Astrocyte (in vitro differentiated cells and primary cell): ENCODE data around the gene RANBP6. TPM values are rescaled to one million over a fixed set of nuclear protein-coding genes. Genes with fewer than 3 reads are reported as not detected.

Experiments
- DNase-seq: peaks from one replicate; pipeline ENCODE4 v3.0.0-alpha.2; 2010; ENCODE audit warnings: low read depth
- FAIRE-seq: peaks from 2 replicates; lab custom pipeline; 2011; peaks lifted over from hg19 to GRCh38; lab: Jason Lieb, UNC
- H2AFZ ChIP-seq: 2 replicates; pipeline ENCODE4 v1.6.0; 2012; ENCODE audit warnings: low read depth, low read length, inconsistent platforms
- H3K27ac ChIP-seq: 2 replicates; pipeline ENCODE4 v1.5.1; 2011; ENCODE audit warnings: low read depth, low read length, inconsistent platforms
- H3K27me3 ChIP-seq: 2 replicates; pipeline ENCODE4 v1.6.0; 2011; ENCODE audit warnings: low read length, inconsistent platforms; ENCODE audit not compliant: insufficient read depth
- H3K36me3 ChIP-seq: 2 replicates; pipeline ENCODE4 v1.5.1; 2011; ENCODE audit warnings: low read length, inconsistent platforms; ENCODE audit not compliant: insufficient read depth
- H3K4me1 ChIP-seq: 2 replicates; pipeline ENCODE4 v1.5.1; 2011; ENCODE audit warnings: low read length, inconsistent platforms; ENCODE audit not compliant: insufficient read depth
- H3K4me2 ChIP-seq: 2 replicates; pipeline ENCODE4 v1.6.0; 2012; ENCODE audit warnings: low read length, inconsistent platforms
- H3K4me3 ChIP-seq: 2 replicates; pipeline ENCODE4 v1.5.1; 2011; ENCODE audit warnings: low read depth, mild to moderate bottlenecking, low read length, inconsistent platforms; ENCODE audit not compliant: insufficient read depth
- H3K79me2 ChIP-seq: 2 replicates; pipeline ENCODE4 v1.6.0; 2012; ENCODE audit warnings: mild to moderate bottlenecking, low read length, inconsistent platforms; ENCODE audit not compliant: insufficient read depth
- H3K9ac ChIP-seq: 2 replicates; pipeline ENCODE4 v1.6.0; 2012; ENCODE audit warnings: mild to moderate bottlenecking, low read length, inconsistent platforms
- H3K9me3 ChIP-seq: 2 replicates; pipeline ENCODE4 v1.5.1; 2012; ENCODE audit warnings: low read depth, mild to moderate bottlenecking, low read length, inconsistent platforms; ENCODE audit not compliant: insufficient read depth
- H4K20me1 ChIP-seq: 2 replicates; pipeline ENCODE4 v1.6.0; 2012; ENCODE audit warnings: low read length, inconsistent platforms; ENCODE audit not compliant: insufficient read depth
- H3K27ac Mint-ChIP-seq: one replicate; pipeline ENCODE4 v1.8.0; 2021; ENCODE audit warnings: mild to moderate bottlenecking, mixed read lengths; ENCODE audit not compliant: unreplicated experiment
- H3K27me3 Mint-ChIP-seq: one replicate; pipeline ENCODE4 v1.8.0; 2021; ENCODE audit warnings: low read depth, mixed read lengths; ENCODE audit not compliant: unreplicated experiment
- H3K36me3 Mint-ChIP-seq: one replicate; pipeline ENCODE4 v1.8.0; 2021; ENCODE audit warnings: low read depth, mixed read lengths; ENCODE audit not compliant: unreplicated experiment
- H3K4me1 Mint-ChIP-seq: one replicate; pipeline ENCODE4 v1.8.0; 2021; ENCODE audit warnings: low read depth, mixed read lengths; ENCODE audit not compliant: unreplicated experiment
- H3K4me3 Mint-ChIP-seq: one replicate; pipeline ENCODE4 v1.8.0; 2021; ENCODE audit warnings: mild to moderate bottlenecking, moderate library complexity, mixed read lengths; ENCODE audit not compliant: unreplicated experiment
- H3K9me3 Mint-ChIP-seq: one replicate; pipeline ENCODE4 v1.8.0; 2021; ENCODE audit warnings: mild to moderate bottlenecking, mixed read lengths; ENCODE audit not compliant: unreplicated experiment
- EZH2 ChIP-seq: IDR thresholded peaks from 2 replicates; pipeline ENCODE4 v1.6.1; 2012; ENCODE audit warnings: mild to moderate bottlenecking, low read length, inconsistent platforms; ENCODE audit not compliant: insufficient read depth
- total RNA-seq: library from RNA; stranded (reverse); gene quantifications from 2 replicates; pipeline ENCODE4 v1.2.1, GENCODE V29; 2021
- TF ChIP-seq, protein P1 (sequence below): IDR thresholded peaks from 2 replicates; pipeline ENCODE4 v1.5.1; 2011; ENCODE audit warnings: low read depth, mild to moderate bottlenecking, inconsistent platforms, low read length, moderate library complexity; ENCODE audit not compliant: insufficient read depth

Gene RANBP6
- total RNA-seq, 1 donor from 2014 or later: 29.5 TPM

DNA sequence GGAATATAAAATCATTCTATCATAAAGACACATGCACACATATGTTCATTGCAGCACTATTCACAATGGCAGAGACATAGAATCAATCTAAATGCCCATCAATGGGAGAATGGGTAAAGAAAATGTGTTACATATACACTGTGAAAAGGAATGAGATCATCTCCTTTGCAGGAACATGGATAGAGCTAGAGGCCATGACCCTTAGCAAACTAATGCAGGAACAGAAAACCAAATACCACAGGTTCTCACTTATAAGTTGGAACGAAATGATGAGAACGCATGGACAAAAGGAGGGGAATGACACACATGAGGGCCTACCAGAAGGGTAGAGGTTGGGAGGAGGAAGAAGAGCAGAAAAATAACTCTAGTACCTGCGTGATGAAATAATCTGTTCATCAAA lies 21.0 kb upstream of the RANBP6 start:
- Histone ChIP-seq H3K4me3 (no peak overlapping the region), H3K36me3 (no peaks in the 10 kb centered on the region), H3K9me3 (no peaks in the 10 kb centered on the region), H2AFZ (no peak overlapping the region), H3K9ac (no peak overlapping the region), H3K79me2 (no peaks in the 10 kb centered on the region), H3K27me3 (no peaks in the 10 kb centered on the region), H3K27ac (no peak overlapping the region), H4K20me1 (no peaks in the 10 kb centered on the region), H3K4me2 (no peak overlapping the region), H3K4me1 (no peaks in the 10 kb centered on the region)
- Mint-ChIP-seq H3K4me1 (peaks cover 17% of the 10 kb centered on the region), H3K27ac (no peak overlapping the region), H3K36me3 (no peaks in the 10 kb centered on the region), H3K4me3 (no peak overlapping the region), H3K9me3 (no peaks in the 10 kb centered on the region), H3K27me3 (peaks cover 6% of the 10 kb centered on the region)
- FAIRE-seq: no peak
- DNase-seq: no peak
- TF ChIP-seq, protein P1, sequence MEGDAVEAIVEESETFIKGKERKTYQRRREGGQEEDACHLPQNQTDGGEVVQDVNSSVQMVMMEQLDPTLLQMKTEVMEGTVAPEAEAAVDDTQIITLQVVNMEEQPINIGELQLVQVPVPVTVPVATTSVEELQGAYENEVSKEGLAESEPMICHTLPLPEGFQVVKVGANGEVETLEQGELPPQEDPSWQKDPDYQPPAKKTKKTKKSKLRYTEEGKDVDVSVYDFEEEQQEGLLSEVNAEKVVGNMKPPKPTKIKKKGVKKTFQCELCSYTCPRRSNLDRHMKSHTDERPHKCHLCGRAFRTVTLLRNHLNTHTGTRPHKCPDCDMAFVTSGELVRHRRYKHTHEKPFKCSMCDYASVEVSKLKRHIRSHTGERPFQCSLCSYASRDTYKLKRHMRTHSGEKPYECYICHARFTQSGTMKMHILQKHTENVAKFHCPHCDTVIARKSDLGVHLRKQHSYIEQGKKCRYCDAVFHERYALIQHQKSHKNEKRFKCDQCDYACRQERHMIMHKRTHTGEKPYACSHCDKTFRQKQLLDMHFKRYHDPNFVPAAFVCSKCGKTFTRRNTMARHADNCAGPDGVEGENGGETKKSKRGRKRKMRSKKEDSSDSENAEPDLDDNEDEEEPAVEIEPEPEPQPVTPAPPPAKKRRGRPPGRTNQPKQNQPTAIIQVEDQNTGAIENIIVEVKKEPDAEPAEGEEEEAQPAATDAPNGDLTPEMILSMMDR: no peak
- TF ChIP-seq EZH2: no peak

DNA sequence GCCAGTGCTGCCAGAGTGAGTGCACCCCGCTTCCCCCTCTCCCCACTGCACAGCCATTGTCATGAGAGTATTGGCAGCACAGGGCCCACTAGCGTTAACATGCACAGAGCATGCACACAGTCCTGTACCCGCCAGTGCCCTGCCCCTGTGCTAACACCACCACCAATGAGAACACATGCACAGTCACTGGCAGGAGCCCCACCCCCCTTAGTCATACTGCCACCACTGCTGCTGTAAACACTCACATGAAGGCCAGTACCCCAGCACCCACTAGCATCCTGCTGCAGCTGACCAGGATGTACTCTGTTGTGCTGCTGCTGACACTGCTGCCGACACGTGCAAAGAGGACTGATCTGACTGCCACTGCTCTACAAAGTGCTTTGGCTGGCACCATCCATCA lies 19.5 kb upstream of the RANBP6 start:
- H2AFZ ChIP-seq: no peak overlapping the region
- H3K4me1 ChIP-seq: no peaks in the 10 kb centered on the region
- H3K79me2 ChIP-seq: no peaks in the 10 kb centered on the region
- H3K27ac ChIP-seq: no peak overlapping the region
- H3K27me3 ChIP-seq: peaks cover 4% of the 10 kb centered on the region
- H3K9ac ChIP-seq: no peak overlapping the region
- Mint-ChIP-seq H3K36me3 (no peaks in the 10 kb centered on the region), H3K27ac (no peak overlapping the region), H3K27me3 (peaks cover 6% of the 10 kb centered on the region), H3K4me1 (peaks cover 17% of the 10 kb centered on the region), H3K9me3 (no peaks in the 10 kb centered on the region), H3K4me3 (no peak overlapping the region)
- H3K9me3 ChIP-seq: no peaks in the 10 kb centered on the region
- TF ChIP-seq EZH2: no peak
- TF ChIP-seq, protein P1: no peak
- H3K36me3 ChIP-seq: no peaks in the 10 kb centered on the region
- no peak overlapping the region for H3K4me2 ChIP-seq
- no peak for DNase-seq
- H4K20me1 ChIP-seq: no peaks in the 10 kb centered on the region
- H3K4me3 ChIP-seq: no peak overlapping the region
- no peak for FAIRE-seq

DNA sequence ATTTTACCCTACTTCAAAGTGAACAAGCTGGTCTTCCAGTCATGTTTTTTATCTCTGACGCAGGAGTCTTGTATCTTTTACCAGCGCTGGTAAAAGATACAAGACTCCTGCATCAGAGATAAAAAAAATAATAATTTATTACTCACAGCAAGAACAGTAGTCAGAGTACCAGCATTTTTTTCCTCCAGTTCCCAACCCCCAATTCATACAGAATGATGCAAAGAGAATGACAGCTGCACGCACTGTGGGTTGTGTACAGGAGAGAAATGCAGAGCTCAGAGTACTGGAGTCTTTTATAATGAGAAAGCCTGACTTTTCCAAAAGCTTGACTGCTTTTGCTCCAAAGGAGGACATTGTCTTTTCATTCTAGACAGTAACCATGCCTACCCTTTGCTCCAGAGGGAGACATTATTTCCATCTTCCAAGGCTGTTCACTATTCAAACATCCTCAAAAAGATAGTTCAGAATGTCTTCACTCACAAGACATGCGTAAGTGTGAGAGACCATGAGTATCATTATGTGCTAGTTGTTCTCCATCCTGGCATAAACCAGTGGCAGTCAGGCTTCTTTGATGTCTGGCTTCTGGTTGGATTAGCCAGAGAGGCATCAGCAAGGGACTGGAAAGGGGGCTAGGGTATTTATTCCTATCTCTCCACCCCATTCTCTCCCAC lies 14.3 kb upstream of the RANBP6 start:
- H2AFZ ChIP-seq: no peak overlapping the region

More for the DNA sequence above, 14.3 kb upstream of the RANBP6 start:
- Histone ChIP-seq H3K4me2 (no peak overlapping the region), H3K36me3 (no peaks in the 10 kb centered on the region), H3K27me3 (peaks cover 8% of the 10 kb centered on the region), H3K79me2 (no peaks in the 10 kb centered on the region), H3K4me3 (no peak overlapping the region), H4K20me1 (no peaks in the 10 kb centered on the region), H3K27ac (no peak overlapping the region), H3K9ac (no peak overlapping the region), H3K9me3 (no peaks in the 10 kb centered on the region), H3K4me1 (no peaks in the 10 kb centered on the region)
- peaks cover 2% of the 10 kb centered on the region for H3K4me1 Mint-ChIP-seq
- H3K27ac Mint-ChIP-seq: no peak overlapping the region
- H3K36me3 Mint-ChIP-seq: no peaks in the 10 kb centered on the region
- H3K4me3 Mint-ChIP-seq: no peak overlapping the region
- DNase-seq (no peak), FAIRE-seq (no peak)
- H3K27me3 Mint-ChIP-seq: peaks cover 2% of the 10 kb centered on the region
- no peaks in the 10 kb centered on the region for H3K9me3 Mint-ChIP-seq
- TF ChIP-seq, protein P1: no peak
- TF ChIP-seq EZH2: no peak
